GM12874 (cell line): ENCODE measurements around the gene LAMC3.

Experiments
- TF ChIP-seq, protein P1 (sequence below): IDR thresholded peaks from 2 replicates; pipeline ENCODE4 v1.5.1; 2011; ENCODE audit warnings: low read depth, mild to moderate bottlenecking, control low read depth, low read length, moderate library complexity; ENCODE audit not compliant: insufficient read depth

The LAMC3 gene

GRCh38 chr9:131010482-131011273 lies 1.7 kb downstream of the LAMC3 start:
- TF ChIP-seq, protein P1, sequence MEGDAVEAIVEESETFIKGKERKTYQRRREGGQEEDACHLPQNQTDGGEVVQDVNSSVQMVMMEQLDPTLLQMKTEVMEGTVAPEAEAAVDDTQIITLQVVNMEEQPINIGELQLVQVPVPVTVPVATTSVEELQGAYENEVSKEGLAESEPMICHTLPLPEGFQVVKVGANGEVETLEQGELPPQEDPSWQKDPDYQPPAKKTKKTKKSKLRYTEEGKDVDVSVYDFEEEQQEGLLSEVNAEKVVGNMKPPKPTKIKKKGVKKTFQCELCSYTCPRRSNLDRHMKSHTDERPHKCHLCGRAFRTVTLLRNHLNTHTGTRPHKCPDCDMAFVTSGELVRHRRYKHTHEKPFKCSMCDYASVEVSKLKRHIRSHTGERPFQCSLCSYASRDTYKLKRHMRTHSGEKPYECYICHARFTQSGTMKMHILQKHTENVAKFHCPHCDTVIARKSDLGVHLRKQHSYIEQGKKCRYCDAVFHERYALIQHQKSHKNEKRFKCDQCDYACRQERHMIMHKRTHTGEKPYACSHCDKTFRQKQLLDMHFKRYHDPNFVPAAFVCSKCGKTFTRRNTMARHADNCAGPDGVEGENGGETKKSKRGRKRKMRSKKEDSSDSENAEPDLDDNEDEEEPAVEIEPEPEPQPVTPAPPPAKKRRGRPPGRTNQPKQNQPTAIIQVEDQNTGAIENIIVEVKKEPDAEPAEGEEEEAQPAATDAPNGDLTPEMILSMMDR: no peak

DNA sequence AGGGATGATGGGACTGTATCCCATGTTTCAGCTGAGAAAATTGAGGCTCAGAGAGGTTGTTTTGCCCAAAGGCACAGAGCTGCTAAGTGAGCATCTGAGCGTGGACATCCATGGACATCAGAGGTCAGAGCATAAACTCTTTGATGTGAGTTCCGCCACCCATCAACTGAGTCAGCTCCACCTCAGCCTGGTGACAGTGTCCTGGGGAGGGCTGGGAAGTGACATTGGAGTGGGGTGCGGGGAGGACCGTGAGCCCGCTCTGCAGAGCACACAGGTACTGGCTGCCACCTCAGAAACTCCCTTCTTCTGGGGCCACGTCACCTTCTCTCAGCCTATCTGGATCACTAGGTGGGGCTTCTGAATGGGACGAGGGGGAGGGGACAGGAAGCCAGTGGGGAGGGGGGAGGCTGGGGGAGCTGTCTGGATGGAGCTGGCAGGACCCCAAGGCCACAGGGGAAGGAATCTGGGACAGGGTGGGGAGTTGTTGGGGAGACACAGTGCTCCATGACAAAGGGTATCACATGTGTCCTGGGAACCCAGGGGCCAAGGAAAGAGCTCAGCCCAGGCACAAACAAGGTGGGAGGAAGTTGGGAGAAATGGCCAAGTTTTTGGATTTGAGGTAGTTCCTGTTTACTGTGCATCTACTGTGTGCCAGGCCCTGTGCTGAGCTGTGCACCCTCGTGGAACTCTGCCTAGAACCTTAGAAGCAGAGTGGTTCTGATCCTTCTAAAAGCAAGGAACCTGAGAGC lies 2.5 kb downstream of the LAMC3 start:
- TF ChIP-seq, protein P1: no peak

DNA sequence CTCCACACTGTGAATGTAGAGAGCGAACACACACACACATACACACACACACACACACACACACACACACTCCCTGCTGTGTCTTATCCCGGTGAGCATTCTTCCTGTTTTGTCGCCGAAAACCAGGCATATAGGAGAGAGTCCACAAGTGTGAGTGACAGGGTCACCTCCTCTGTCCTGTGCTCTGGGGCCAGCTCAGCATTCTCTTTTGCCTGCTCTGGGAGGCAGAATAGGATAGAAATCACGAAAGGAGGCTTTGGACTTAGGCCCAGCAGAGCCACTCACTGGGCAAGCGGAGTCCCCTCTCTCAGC lies 3.0 kb downstream of the LAMC3 start:
- TF ChIP-seq, protein P1: no peak

DNA sequence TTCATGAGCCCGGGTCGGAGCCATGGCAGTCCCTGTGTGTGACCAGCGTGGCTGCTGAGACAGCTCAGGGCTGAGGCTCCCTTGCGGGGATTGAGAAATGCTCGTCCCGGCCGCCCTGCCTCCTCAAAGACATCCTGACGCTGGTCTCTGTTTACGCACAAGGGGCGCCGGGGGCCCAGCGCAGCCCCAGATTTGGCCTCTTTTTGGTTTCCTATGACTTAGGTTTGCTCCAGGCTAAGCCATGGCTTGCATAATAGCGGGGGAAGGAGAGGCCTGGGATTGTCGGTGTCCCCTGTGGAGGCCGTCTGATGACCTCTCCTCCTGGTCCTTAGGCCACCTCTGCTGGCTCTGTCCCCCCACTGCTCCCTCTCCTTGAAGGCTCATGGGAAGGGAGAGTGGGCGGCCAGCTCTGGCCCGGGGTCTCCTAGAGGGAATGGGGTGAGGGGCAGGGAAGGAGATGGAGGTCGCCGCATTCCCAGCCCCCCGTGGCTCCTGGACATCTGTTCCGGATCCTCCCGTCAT lies 3.5 kb downstream of the LAMC3 start:
- TF ChIP-seq, protein P1: no peak

- TF ChIP-seq, protein P1: no peak
Measured at GRCh38 chr9:131013015-131013755, 4.2 kb downstream of the LAMC3 start.

GRCh38 chr9:131013771-131014676 lies 5.0 kb downstream of the LAMC3 start:
- TF ChIP-seq, protein P1: no peak
